ENCODE data around the gene KRTAP9-2.
"Not testable (repeated sequence)": the region's sequence is repeated elsewhere in the genome, so short reads cannot be mapped to it uniquely, and the experiment has no call there.

KRTAP9-2 gene

DNA sequence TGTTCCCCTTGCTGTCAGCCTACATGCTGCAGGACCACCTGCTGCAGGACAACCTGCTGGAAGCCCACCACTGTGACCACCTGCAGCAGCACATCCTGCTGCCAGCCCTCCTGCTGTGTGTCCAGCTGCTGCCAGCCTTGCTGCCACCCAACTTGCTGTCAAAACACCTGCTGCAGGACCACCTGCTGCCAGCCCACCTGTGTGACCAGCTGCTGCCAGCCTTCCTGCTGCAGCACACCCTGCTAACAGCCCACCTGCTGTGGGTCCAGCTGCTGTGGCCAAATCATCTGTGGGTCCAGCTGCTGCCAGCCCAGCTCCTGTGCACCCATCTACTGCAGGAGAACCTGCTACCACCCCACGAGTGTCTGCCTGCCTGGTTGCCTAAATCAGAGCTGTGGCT is 44.9 kb downstream of the KRTAP9-2 start:
- H3K9ac ChIP-seq (ENCODE audit: low read depth, low read length); H3K4me1 ChIP-seq (ENCODE audit: control insufficient read depth, insufficient read depth, low read length); H3K9me3 ChIP-seq (ENCODE audit: control insufficient read depth, insufficient read depth, low read length); H3K36me3 ChIP-seq (ENCODE audit: control insufficient read depth, insufficient read depth, low read length); H3K4me3 ChIP-seq (ENCODE audit: low read depth, low read length); H3K27me3 ChIP-seq (ENCODE audit: control insufficient read depth, insufficient read depth, low read length): not testable (repeated sequence)

DNA sequence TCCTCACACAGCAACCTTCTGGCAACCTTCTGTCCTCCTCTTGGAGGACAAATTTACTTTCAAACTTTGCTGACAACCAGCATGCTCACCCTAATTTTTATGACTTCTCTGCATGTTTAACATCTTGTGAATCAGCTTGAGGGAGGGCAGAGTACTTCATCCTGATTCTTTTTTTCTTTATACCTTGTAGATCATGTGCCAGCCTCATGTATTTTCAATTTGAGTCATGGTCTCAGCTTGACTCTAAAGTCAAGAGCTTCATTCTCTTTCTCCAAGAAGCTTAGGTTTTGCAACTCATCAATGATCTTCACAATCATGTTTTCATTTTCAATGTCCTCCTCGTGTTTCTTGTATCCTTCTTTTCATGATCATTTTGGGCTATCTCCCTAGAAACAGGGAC is 45.4 kb downstream of the KRTAP9-2 start:
- H3K27me3 ChIP-seq (ENCODE audit: control insufficient read depth, insufficient read depth, low read length): no peaks in the 10 kb centered on the region

DNA sequence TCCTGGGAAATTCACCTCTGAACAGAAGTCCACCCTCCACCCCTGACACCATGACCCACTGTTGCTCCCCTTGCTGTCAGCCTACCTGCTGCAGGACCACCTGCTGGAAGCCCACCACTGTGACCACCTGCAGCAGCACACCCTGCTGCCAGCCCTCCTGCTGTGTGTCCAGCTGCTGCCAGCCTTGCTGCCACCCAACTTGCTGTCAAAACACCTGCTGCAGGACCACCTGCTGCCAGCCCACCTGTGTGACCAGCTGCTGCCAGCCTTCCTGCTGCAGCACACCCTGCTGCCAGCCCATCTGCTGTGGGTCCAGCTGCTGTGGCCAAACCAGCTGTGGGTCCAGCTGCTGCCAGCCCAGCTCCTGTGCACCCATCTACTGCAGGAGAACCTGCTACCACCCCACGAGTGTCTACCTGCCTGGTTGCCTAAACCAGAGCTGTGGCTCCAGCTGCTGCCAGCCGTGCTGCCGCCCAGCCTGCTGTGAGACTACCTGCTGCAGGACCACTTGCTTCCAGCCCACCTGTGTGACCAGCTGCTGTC is 49.3 kb downstream of the KRTAP9-2 start, which contains the start of gene KRTAP9-7:
Gene KRTAP9-7, plus strand, starts transcription at position 51 of the 543 bp plus-strand sequence. Its CDS starts 0 bp downstream, at position 51.
- H3K4me3 ChIP-seq (ENCODE audit: low read depth, low read length); H3K27me3 ChIP-seq (ENCODE audit: control insufficient read depth, insufficient read depth, low read length); H3K9ac ChIP-seq (ENCODE audit: low read depth, low read length); H3K36me3 ChIP-seq (ENCODE audit: control insufficient read depth, insufficient read depth, low read length); H3K9me3 ChIP-seq (ENCODE audit: control insufficient read depth, insufficient read depth, low read length); H3K4me1 ChIP-seq (ENCODE audit: control insufficient read depth, insufficient read depth, low read length): not testable (repeated sequence)

More for the DNA sequence above, 45.4 kb downstream of the KRTAP9-2 start:
- Histone ChIP-seq H3K36me3 (ENCODE audit: control insufficient read depth, insufficient read depth, low read length) (no peaks in the 10 kb centered on the region), H3K4me3 (ENCODE audit: low read depth, low read length) (no peak overlapping the region), H3K4me1 (ENCODE audit: control insufficient read depth, insufficient read depth, low read length) (no peaks in the 10 kb centered on the region), H3K9ac (ENCODE audit: low read depth, low read length) (no peak overlapping the region), H3K9me3 (ENCODE audit: control insufficient read depth, insufficient read depth, low read length) (no peaks in the 10 kb centered on the region)

Measured in iPS-15b (cell line).